ENCODE results near the gene TSPAN1.
A peak's percentile ranks its signal among the peaks of the same experiment; 100 is the strongest.

TSPAN1 gene

GRCh38 chr1:46179138-46180081, 4.5 kb downstream of the TSPAN1 start:
- Histone ChIP-seq H3K27me3 (ENCODE audit: control insufficient read depth in 1 of 2, insufficient read depth in 2 of 2, low read length in 2 of 2) (no peaks in the 10 kb centered on the region), H3K4me3 (ENCODE audit: low read length in 2 of 2) (peak overlapping the region in 1 of 2 donors; percentile 52), H3K9ac (ENCODE audit: low read length in 2 of 2) (no peak overlapping the region), H3K4me1 (ENCODE audit: control insufficient read depth, insufficient read depth, low read length) (peaks cover 18% of the 10 kb centered on the region), H3K9me3 (ENCODE audit: control insufficient read depth in 2 of 2, low read length in 2 of 2) (no peaks in the 10 kb centered on the region), H3K36me3 (ENCODE audit: control insufficient read depth in 2 of 2, insufficient read depth in 2 of 2, low read length in 2 of 2) (no peaks in the 10 kb centered on the region), H3K27ac (ENCODE audit: low read length) (no peak overlapping the region)

GRCh38 chr1:46180082-46180616, 5.3 kb downstream of the TSPAN1 start:
- no peak overlapping the region for H3K27ac ChIP-seq (ENCODE audit: low read length)
- peaks cover 11% of the 10 kb centered on the region for H3K4me1 ChIP-seq (ENCODE audit: control insufficient read depth, insufficient read depth, low read length)
- no peaks in the 10 kb centered on the region for H3K36me3 ChIP-seq (ENCODE audit: control insufficient read depth in 2 of 2, insufficient read depth in 2 of 2, low read length in 2 of 2)
- H3K9me3 ChIP-seq (ENCODE audit: control insufficient read depth in 2 of 2, low read length in 2 of 2): no peaks in the 10 kb centered on the region
- no peak overlapping the region for H3K4me3 ChIP-seq (ENCODE audit: low read length in 2 of 2)
- no peak overlapping the region for H3K9ac ChIP-seq (ENCODE audit: low read length in 2 of 2)
- H3K27me3 ChIP-seq (ENCODE audit: control insufficient read depth in 1 of 2, insufficient read depth in 2 of 2, low read length in 2 of 2): no peaks in the 10 kb centered on the region

GRCh38 chr1:46181343-46182260, 6.7 kb downstream of the TSPAN1 start:
- Histone ChIP-seq H3K9ac (ENCODE audit: low read length in 2 of 2) (no peak overlapping the region), H3K4me1 (ENCODE audit: control insufficient read depth, insufficient read depth, low read length) (peaks cover 11% of the 10 kb centered on the region), H3K27me3 (ENCODE audit: control insufficient read depth in 1 of 2, insufficient read depth in 2 of 2, low read length in 2 of 2) (no peaks in the 10 kb centered on the region), H3K36me3 (ENCODE audit: control insufficient read depth in 2 of 2, insufficient read depth in 2 of 2, low read length in 2 of 2) (no peaks in the 10 kb centered on the region), H3K27ac (ENCODE audit: low read length) (no peak overlapping the region), H3K9me3 (ENCODE audit: control insufficient read depth in 2 of 2, low read length in 2 of 2) (no peaks in the 10 kb centered on the region), H3K4me3 (ENCODE audit: low read length in 2 of 2) (peak overlapping the region in 1 of 2 donors; percentile 15)

- Histone ChIP-seq H3K4me3 (ENCODE audit: low read length in 2 of 2) (no peak overlapping the region), H3K4me1 (ENCODE audit: control insufficient read depth, insufficient read depth, low read length) (peaks cover 11% of the 10 kb centered on the region)
Measured at GRCh38 chr1:46183079-46183847, 8.4 kb downstream of the TSPAN1 start.

GRCh38 chr1:46183926-46184557, 9.2 kb downstream of the TSPAN1 start:
- Histone ChIP-seq H3K4me1 (ENCODE audit: control insufficient read depth, insufficient read depth, low read length) (peaks cover 13% of the 10 kb centered on the region), H3K27ac (ENCODE audit: low read length) (peak overlapping the region; percentile 49), H3K9ac (ENCODE audit: low read length in 2 of 2) (no peak overlapping the region), H3K36me3 (ENCODE audit: control insufficient read depth in 2 of 2, insufficient read depth in 2 of 2, low read length in 2 of 2) (peaks cover 4 to 10% of the 10 kb centered on the region in 2 donors), H3K27me3 (ENCODE audit: control insufficient read depth in 1 of 2, insufficient read depth in 2 of 2, low read length in 2 of 2) (no peaks in the 10 kb centered on the region), H3K9me3 (ENCODE audit: control insufficient read depth in 2 of 2, low read length in 2 of 2) (no peaks in the 10 kb centered on the region), H3K4me3 (ENCODE audit: low read length in 2 of 2) (no peak overlapping the region)

More at GRCh38 chr1:46183079-46183847, 8.4 kb downstream of the TSPAN1 start:
- Histone ChIP-seq H3K27me3 (ENCODE audit: control insufficient read depth in 1 of 2, insufficient read depth in 2 of 2, low read length in 2 of 2) (no peaks in the 10 kb centered on the region), H3K27ac (ENCODE audit: low read length) (peak overlapping the region; percentile 49), H3K9ac (ENCODE audit: low read length in 2 of 2) (peak overlapping the region; percentile 16 to 58), H3K9me3 (ENCODE audit: control insufficient read depth in 2 of 2, low read length in 2 of 2) (no peaks in the 10 kb centered on the region), H3K36me3 (ENCODE audit: control insufficient read depth in 2 of 2, insufficient read depth in 2 of 2, low read length in 2 of 2) (peaks cover 4% of the 10 kb centered on the region in 2 donors)

GRCh38 chr1:46184920-46185658, 10.2 kb downstream of the TSPAN1 start:
- Histone ChIP-seq H3K9ac (ENCODE audit: low read length in 2 of 2) (no peak overlapping the region), H3K27ac (ENCODE audit: low read length) (no peak overlapping the region)

GRCh38 chr1:46186076-46186475, 11.2 kb downstream of the TSPAN1 start:
- no peak overlapping the region for H3K9ac ChIP-seq (ENCODE audit: low read length in 2 of 2)
- H3K4me3 ChIP-seq (ENCODE audit: low read length in 2 of 2): no peak overlapping the region
- H3K9me3 ChIP-seq (ENCODE audit: control insufficient read depth in 2 of 2, low read length in 2 of 2): no peaks in the 10 kb centered on the region
- peaks cover 13 to 24% of the 10 kb centered on the region in 2 donors for H3K36me3 ChIP-seq (ENCODE audit: control insufficient read depth in 2 of 2, insufficient read depth in 2 of 2, low read length in 2 of 2)
- H3K4me1 ChIP-seq (ENCODE audit: control insufficient read depth, insufficient read depth, low read length): peaks cover 13% of the 10 kb centered on the region
- no peaks in the 10 kb centered on the region for H3K27me3 ChIP-seq (ENCODE audit: control insufficient read depth in 1 of 2, insufficient read depth in 2 of 2, low read length in 2 of 2)
- no peak overlapping the region for H3K27ac ChIP-seq (ENCODE audit: low read length)

More at GRCh38 chr1:46184920-46185658, 10.2 kb downstream of the TSPAN1 start:
- Histone ChIP-seq H3K4me1 (ENCODE audit: control insufficient read depth, insufficient read depth, low read length) (peaks cover 13% of the 10 kb centered on the region), H3K36me3 (ENCODE audit: control insufficient read depth in 2 of 2, insufficient read depth in 2 of 2, low read length in 2 of 2) (peaks cover 9 to 15% of the 10 kb centered on the region in 2 donors), H3K27me3 (ENCODE audit: control insufficient read depth in 1 of 2, insufficient read depth in 2 of 2, low read length in 2 of 2) (no peaks in the 10 kb centered on the region), H3K9me3 (ENCODE audit: control insufficient read depth in 2 of 2, low read length in 2 of 2) (no peaks in the 10 kb centered on the region), H3K4me3 (ENCODE audit: low read length in 2 of 2) (no peak overlapping the region)

- Histone ChIP-seq H3K27ac (ENCODE audit: low read length) (no peak overlapping the region), H3K36me3 (ENCODE audit: control insufficient read depth in 2 of 2, insufficient read depth in 2 of 2, low read length in 2 of 2) (peaks cover 19 to 31% of the 10 kb centered on the region in 2 donors), H3K9ac (ENCODE audit: low read length in 2 of 2) (no peak overlapping the region)
Measured at GRCh38 chr1:46187106-46187869, 12.4 kb downstream of the TSPAN1 start.

More at GRCh38 chr1:46187106-46187869, 12.4 kb downstream of the TSPAN1 start:
- Histone ChIP-seq H3K9me3 (ENCODE audit: control insufficient read depth in 2 of 2, low read length in 2 of 2) (no peaks in the 10 kb centered on the region), H3K4me1 (ENCODE audit: control insufficient read depth, insufficient read depth, low read length) (peaks cover 13% of the 10 kb centered on the region), H3K27me3 (ENCODE audit: control insufficient read depth in 1 of 2, insufficient read depth in 2 of 2, low read length in 2 of 2) (no peaks in the 10 kb centered on the region), H3K4me3 (ENCODE audit: low read length in 2 of 2) (no peak overlapping the region)

Measured in stomach smooth muscle (tissue), 2 donors.